Measurements from ENCODE around the gene ACKR3. TPM values are rescaled to one million over a fixed set of nuclear protein-coding genes. Genes with fewer than 3 reads are reported as not detected.

ACKR3 gene
- total RNA-seq, 4 donors from 2014 or later: 24.9 to 52.9 (median 51.0) TPM

GRCh38 chr2:236588932-236589592 lies 19.4 kb downstream of the ACKR3 start:
- WGBS: 87% methylated on average over 15 of the region's 15 CpGs
- TF ChIP-seq, protein P1, sequence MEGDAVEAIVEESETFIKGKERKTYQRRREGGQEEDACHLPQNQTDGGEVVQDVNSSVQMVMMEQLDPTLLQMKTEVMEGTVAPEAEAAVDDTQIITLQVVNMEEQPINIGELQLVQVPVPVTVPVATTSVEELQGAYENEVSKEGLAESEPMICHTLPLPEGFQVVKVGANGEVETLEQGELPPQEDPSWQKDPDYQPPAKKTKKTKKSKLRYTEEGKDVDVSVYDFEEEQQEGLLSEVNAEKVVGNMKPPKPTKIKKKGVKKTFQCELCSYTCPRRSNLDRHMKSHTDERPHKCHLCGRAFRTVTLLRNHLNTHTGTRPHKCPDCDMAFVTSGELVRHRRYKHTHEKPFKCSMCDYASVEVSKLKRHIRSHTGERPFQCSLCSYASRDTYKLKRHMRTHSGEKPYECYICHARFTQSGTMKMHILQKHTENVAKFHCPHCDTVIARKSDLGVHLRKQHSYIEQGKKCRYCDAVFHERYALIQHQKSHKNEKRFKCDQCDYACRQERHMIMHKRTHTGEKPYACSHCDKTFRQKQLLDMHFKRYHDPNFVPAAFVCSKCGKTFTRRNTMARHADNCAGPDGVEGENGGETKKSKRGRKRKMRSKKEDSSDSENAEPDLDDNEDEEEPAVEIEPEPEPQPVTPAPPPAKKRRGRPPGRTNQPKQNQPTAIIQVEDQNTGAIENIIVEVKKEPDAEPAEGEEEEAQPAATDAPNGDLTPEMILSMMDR (IDR thresholded peaks at IDR 0.05): no peak
- TF ChIP-seq EP300 (IDR thresholded peaks at IDR 0.05) (no peak), POLR2AphosphoS5 (IDR thresholded peaks at IDR 0.05) (no peak), POLR2A (IDR thresholded peaks at IDR 0.05; ENCODE audit: low read depth) (no peak)
- Histone ChIP-seq H3K27me3 (no peaks in the 10 kb centered on the region), H3K4me3 (no peak overlapping the region), H3K9me3 (no peaks in the 10 kb centered on the region), H3K36me3 (no peaks in the 10 kb centered on the region), H3K27ac (replicated peaks in 1 of 4) (no peak overlapping the region), H3K4me1 (no peaks in the 10 kb centered on the region)
- intact Hi-C loops (cut with DNase I): no loop called here
- DNase-seq (ENCODE audit: extremely low spot score): no peak

- no peaks in the 10 kb centered on the region for H3K36me3 ChIP-seq
- WGBS: 98% methylated on average over 8 of the region's 8 CpGs
- H3K9me3 ChIP-seq: no peaks in the 10 kb centered on the region
- no peak overlapping the region for H3K4me3 ChIP-seq
- TF ChIP-seq POLR2AphosphoS5 (IDR thresholded peaks at IDR 0.05): no peak
- TF ChIP-seq, protein P1 (IDR thresholded peaks at IDR 0.05): no peak
- TF ChIP-seq EP300 (IDR thresholded peaks at IDR 0.05): no peak
- no peak for TF ChIP-seq POLR2A (IDR thresholded peaks at IDR 0.05; ENCODE audit: low read depth)
- H3K27me3 ChIP-seq: no peaks in the 10 kb centered on the region
- intact Hi-C loops (cut with DNase I): no loop called here
- H3K27ac ChIP-seq (replicated peaks in 1 of 4): no peak overlapping the region
- no peaks in the 10 kb centered on the region for H3K4me1 ChIP-seq
- DNase-seq (ENCODE audit: extremely low spot score): no peak
These were observed 21.2 kb downstream of the ACKR3 start for GRCh38 chr2:236590846-236591245.

DNA sequence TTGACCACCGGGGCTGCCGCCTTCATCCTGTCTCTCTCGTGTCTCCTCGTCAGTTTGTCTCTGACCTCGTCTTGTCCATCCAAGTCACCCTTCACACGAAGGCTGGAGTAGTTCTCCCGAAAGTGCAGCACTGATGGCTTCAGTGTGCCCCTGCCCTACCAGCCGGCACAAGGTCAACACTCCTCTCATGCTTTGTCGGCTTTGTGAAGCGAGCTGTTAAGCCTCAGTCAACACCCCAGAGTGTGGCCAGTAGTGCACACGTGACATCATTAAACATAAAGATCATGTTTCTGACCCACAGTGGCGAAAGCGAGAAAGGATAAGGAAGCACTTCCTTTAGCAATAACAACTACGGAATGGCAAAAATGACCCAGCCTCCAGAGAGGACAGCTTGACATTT lies 23.2 kb downstream of the ACKR3 start:
- intact Hi-C loops (cut with DNase I): no loop called here
- Histone ChIP-seq H3K27ac (replicated peaks in 1 of 4) (no peak overlapping the region), H3K27me3 (no peaks in the 10 kb centered on the region), H3K4me3 (no peak overlapping the region), H3K4me1 (peaks cover 0 to 6% (median 2%) of the 10 kb centered on the region in 4 donors), H3K9me3 (no peaks in the 10 kb centered on the region), H3K36me3 (no peaks in the 10 kb centered on the region)
- no peak for DNase-seq (ENCODE audit: extremely low spot score)
- TF ChIP-seq POLR2A (IDR thresholded peaks at IDR 0.05; ENCODE audit: low read depth): no peak
- TF ChIP-seq EP300 (IDR thresholded peaks at IDR 0.05): no peak
- no peak for TF ChIP-seq POLR2AphosphoS5 (IDR thresholded peaks at IDR 0.05)
- TF ChIP-seq, protein P1 (IDR thresholded peaks at IDR 0.05): no peak
- WGBS: 86% methylated on average over 13 of the region's 14 CpGs

GRCh38 chr2:236593531-236593930 lies 23.9 kb downstream of the ACKR3 start:
- peaks cover 0 to 11% (median 4%) of the 10 kb centered on the region in 4 donors for H3K4me1 ChIP-seq
- H3K27me3 ChIP-seq: no peaks in the 10 kb centered on the region
- DNase-seq (ENCODE audit: extremely low spot score): no peak
- 94% methylated on average over 2 of the region's 2 CpGs for WGBS
- no peak overlapping the region for H3K27ac ChIP-seq (replicated peaks in 1 of 4)
- no peak for TF ChIP-seq EP300 (IDR thresholded peaks at IDR 0.05)
- TF ChIP-seq, protein P1 (IDR thresholded peaks at IDR 0.05): no peak
- no peak for TF ChIP-seq POLR2AphosphoS5 (IDR thresholded peaks at IDR 0.05)
- TF ChIP-seq POLR2A (IDR thresholded peaks at IDR 0.05; ENCODE audit: low read depth): no peak
- H3K36me3 ChIP-seq: no peaks in the 10 kb centered on the region
- H3K4me3 ChIP-seq: no peak overlapping the region
- intact Hi-C loops (cut with DNase I): no loop called here
- no peaks in the 10 kb centered on the region for H3K9me3 ChIP-seq

DNA sequence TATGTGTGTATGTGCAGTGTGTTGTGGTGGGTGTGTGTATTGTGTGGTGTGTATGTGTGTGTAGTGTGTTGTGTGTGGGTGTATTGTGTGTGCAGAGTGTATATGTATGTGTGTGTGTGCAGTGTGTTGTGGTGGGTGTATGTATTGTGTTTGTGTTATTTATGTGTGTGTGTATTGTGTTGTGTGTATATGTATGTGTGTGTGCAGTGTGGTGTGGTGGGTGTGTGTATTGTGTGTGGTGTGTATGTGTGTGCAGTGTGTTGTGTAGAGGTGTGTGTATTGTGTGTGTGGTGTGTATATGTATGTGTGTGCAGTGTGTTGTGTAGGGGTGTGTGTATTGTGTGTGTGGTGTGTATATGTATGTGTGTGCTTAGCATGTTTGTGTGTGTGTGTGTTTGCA lies 24.3 kb downstream of the ACKR3 start:
- intact Hi-C loops (cut with DNase I): no loop called here
- Histone ChIP-seq H3K27ac (replicated peaks in 1 of 4) (no peak overlapping the region), H3K9me3 (no peaks in the 10 kb centered on the region), H3K4me1 (peaks cover 0 to 11% (median 4%) of the 10 kb centered on the region in 4 donors), H3K27me3 (no peaks in the 10 kb centered on the region), H3K4me3 (no peak overlapping the region), H3K36me3 (no peaks in the 10 kb centered on the region)
- DNase-seq (ENCODE audit: extremely low spot score): no peak
- TF ChIP-seq POLR2A (IDR thresholded peaks at IDR 0.05; ENCODE audit: low read depth) (no peak), EP300 (IDR thresholded peaks at IDR 0.05) (no peak), POLR2AphosphoS5 (IDR thresholded peaks at IDR 0.05) (no peak)
- TF ChIP-seq, protein P1 (IDR thresholded peaks at IDR 0.05): no peak
